NCI-H226 (cell line): ENCODE measurements around the gene ATN1.
A peak's percentile ranks its signal among the peaks of the same experiment; 100 is the strongest.

Source experiments
- DNase-seq: peaks from one replicate; pipeline ENCODE4 v3.0.0-alpha.2; 2015

ATN1 gene

DNA sequence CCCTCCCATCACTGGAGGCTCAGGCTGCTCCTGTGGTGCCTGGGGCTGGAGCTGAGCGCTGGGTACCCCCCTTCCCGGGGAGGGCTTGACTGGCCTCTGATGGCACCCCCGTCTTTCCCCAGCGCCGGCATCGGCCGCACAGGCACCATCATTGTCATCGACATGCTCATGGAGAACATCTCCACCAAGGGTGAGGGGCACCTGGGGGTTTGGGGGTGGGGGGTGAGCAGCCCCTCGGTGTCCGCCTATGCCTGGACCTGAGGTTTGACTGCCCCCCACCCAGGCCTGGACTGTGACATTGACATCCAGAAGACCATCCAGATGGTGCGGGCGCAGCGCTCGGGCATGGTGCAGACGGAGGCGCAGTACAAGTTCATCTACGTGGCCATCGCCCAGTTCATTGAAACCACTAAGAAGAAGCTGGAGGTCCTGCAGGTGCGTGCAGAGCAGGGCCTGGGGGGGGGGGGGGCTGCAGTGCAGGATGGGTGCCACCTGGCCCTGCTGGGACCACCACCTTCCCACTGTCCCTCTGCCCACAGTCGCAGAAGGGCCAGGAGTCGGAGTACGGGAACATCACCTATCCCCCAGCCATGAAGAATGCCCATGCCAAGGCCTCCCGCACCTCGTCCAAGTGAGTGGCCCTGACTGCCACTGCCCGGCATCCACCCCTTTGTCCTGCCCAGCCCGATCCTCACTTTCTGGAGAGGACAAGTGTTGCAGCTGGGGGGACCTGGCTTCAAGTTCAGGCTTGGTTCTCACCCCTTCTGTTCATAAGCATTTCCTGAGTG lies 32.2 kb downstream of the ATN1 start:
- no peak for DNase-seq

DNA sequence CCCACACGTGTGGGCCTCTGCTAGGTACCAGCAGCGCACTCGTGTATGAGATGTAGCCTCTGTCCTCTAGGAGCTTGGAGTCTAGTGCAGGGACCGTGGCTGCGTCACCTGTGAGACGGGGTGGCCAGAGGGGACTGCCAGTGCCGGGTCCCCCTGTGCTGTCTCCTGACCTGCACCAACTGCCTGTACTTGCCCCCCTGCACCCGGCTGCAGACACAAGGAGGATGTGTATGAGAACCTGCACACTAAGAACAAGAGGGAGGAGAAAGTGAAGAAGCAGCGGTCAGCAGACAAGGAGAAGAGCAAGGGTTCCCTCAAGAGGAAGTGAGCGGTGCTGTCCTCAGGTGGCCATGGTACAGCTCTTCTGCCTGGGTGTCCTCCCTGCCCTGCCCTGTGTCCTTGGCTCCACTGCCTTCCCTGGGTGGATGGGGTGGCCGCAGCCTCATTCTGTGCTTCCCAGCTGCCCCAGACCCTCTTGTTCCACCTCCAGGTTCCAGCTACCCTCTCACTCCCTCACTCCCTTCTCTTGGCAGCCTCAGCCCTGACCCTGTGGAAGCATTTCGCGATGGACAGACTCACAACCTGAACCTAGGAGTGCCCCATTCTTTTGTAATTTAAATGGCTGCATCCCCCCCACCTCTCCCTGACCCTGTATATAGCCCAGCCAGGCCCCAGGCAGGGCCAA lies 33.0 kb downstream of the ATN1 start:
- no peak for DNase-seq

- peak; percentile 39 for DNase-seq
These were observed 33.5 kb downstream of the ATN1 start for GRCh38 chr12:6961278-6961694.

DNA sequence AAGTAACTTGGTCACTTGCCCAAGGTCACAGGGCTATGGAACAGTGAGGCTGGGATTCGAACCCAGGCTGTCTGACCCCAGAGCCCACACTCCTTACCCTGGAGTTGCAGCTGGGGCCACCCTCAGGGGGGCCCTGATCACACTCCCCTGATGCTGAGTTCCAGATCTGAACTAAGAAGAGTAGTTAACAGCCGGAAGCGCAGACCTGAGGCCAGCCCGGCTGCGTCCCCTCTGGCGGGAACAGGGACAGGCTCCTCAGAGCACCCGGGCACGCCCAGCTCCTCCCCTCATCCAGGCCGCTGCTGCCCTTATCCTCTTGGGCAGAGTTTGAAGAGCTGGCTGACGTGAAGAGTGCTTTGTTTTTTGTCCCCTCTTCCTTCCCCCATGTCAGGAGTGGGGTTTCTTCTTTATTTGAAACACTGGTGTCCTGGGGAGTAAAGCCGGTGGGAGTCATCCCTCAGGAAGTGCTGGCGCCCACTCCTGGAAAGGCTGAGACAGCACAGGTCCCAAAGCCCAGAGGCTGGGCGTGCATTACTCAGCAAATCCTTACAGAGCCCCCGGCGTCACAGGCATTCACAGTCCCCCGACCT lies 34.0 kb downstream of the ATN1 start:
- peak; percentile 49 for DNase-seq

DNA sequence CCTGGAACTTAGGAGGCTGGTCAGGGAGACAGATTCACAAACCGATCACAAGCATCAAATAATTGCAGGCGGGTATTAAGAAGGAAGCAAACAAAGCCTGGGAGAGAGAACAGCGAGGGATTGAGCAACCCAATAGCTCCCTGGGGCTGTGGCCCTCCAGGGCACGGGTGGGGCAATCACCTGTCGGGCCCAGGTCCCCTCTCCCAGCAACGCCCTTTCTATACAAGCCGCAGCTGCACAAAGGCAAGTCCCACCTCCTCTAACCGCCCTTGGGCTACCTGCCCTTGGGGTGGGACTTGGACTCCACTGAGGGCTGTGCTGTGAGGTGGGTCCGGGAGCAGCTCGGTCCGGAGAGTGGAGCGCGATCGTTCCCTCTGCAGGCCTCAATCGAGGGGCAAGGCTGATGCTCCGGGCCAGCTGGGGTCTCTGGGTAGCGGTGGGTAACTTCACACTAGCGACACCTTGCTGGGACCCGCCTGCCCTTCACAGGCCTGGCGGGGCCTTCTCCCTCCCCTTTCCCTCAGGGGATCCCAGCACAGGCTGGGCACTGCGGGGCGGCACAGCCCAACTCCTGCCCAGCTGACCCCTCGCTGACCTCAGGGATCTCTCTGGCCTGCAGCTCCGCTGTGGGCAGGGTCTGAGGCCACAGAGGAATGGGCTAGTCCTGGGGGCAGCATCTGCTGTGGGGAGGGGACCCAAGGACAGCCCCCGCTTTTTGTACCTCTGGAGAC lies 34.7 kb downstream of the ATN1 start:
- no peak for DNase-seq

- no peak for DNase-seq
These were observed 35.4 kb downstream of the ATN1 start for GRCh38 chr12:6963016-6963731.

- DNase-seq = no peak
These were observed 36.1 kb downstream of the ATN1 start for GRCh38 chr12:6963791-6964413.

- no peak for DNase-seq
These were observed 36.9 kb downstream of the ATN1 start for GRCh38 chr12:6964605-6965025.

GRCh38 chr12:6965026-6965661 lies 37.4 kb downstream of the ATN1 start:
- peak; percentile 73 for DNase-seq

DNA sequence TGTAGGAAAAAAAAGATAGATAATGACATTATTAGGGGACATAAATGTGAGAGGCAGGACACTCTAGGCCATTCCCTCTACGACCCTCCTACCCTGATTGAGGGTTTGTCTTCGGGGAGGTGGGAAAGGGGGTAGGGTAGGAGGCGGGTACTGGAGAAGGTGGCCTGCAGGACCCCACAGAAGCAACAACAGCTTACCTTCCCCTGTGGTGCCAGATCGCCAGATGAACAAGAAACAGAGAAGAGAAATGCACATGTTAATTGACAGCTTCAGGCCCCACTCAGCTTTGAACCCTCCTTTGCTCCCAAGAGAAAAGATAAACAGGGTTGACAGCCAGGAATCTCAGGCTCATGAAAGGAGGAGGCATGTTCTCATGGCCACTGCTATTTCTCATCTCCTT lies 38.0 kb downstream of the ATN1 start:
- DNase-seq = no peak

GRCh38 chr12:6966351-6966750 lies 38.6 kb downstream of the ATN1 start:
- no peak for DNase-seq

DNA sequence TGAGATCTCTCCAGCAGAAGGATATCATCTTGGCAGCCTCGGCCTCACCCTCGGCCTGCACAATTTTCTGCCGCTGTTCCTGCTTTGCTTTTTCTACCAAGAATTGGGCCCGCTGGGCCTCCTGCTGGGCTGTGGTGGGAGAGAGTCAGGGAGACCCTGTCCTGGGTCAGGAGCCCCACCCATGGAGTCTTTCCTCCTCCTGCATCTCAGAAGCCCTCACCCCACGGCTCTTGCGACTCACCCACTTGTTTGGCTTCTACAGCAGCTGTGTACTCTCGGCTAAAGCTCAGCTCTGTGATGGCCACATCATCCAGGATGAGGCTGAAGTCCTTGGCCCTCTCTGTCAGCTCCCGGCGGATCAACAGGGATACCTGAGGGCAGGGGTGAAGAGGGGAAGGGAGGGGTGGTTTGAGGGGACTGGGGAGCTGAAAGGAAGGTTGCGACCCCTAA lies 39.9 kb downstream of the ATN1 start:
- DNase-seq = no peak

DNA sequence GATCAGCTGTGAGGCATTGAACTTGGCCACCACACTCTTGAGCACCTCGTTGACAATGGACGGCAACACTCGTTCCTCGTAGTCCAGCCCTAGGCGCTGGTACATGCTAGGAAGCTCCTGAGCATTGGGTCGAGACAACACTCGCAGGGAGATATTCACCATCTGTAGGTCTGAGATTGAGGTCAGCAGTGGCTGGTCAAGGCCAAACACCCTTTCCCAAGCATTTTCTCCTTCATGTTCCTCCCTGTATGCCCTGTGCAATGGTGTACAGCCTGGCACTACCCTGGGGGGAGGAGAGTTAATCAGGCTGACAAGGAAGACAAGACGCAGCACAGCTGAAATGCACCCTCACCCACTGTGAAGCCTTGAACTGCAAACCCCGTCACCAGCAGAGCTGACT lies 40.7 kb downstream of the ATN1 start:
- no peak for DNase-seq

DNA sequence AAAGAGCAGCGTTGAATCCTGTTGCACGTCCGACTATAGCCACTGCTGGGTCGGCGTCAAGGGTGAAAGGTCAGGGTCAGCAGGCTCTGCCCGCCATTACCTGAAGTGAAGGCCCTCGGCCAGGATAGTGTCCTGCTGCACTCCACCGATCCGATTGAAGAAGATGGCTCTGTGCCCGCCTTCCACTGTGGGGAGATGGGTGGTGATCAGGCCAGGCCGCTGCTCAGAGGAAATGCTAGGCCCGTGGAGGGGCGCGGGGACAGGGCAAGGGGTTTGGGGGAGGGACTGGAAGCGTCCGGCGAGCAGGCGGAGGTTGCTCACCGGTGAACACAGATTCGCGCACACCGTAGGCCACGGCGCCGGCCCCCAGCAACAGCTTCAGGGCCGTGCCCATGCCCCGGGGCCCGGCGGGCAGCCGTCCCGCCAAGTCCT lies 42.4 kb downstream of the ATN1 start:
- no peak for DNase-seq

GRCh38 chr12:6974180-6974579 lies 46.4 kb downstream of the ATN1 start:
- no peak for DNase-seq

DNA sequence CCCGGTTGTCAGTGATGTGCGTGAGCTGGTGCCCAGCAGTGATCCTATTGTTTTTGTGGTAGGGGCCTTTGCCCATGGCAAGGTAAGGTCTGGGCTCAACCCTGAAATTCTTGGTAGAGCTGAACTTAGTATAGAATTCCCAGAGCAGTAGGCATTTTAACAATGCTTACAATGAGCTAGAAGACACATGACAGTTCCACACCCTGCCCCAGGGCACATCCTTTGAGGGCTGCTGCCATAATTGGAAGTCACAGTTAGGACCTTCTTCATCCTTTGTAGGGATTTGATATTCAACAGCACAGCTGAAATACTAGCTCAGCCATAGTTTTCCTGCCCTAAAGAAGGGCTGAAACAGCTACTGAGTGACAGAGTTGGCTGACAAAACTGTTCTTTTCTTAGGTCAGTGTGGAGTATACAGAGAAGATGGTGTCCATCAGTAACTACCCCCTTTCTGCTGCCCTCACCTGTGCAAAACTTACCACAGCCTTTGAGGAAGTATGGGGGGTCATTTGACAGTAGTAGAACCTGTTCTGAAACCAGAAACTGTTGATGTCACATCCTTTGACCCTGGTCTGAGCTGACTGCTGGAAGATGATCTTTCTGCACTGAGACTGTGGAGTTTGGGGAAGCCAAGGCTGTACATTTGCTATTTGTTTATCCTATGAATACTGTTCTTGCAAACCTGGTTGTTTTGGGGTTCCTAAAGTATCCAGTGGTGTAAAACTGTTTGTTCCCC lies 47.7 kb downstream of the ATN1 start:
- no peak for DNase-seq

DNA sequence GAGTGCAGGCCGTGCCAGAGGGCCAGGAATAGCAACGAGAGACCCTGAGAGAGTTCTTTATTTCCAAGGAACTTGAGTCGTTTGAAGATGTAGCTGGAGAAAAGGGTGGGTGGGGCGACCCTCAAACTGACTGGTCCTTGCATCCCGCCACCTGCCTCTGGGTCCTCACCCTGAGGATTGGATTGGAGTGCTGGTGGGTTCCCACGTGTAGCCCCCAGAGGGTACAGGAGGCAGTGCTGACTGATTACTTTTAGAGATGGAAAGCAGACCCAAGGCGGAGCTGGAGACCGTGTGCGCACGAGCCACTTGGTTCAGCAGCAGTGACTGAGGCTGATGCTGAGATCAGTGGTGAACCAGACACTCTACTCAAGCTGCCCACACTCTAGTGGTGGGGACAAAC lies 49.9 kb downstream of the ATN1 start:
- no peak for DNase-seq

- no peak for DNase-seq
These were observed 50.4 kb downstream of the ATN1 start for GRCh38 chr12:6978188-6978587.

DNA sequence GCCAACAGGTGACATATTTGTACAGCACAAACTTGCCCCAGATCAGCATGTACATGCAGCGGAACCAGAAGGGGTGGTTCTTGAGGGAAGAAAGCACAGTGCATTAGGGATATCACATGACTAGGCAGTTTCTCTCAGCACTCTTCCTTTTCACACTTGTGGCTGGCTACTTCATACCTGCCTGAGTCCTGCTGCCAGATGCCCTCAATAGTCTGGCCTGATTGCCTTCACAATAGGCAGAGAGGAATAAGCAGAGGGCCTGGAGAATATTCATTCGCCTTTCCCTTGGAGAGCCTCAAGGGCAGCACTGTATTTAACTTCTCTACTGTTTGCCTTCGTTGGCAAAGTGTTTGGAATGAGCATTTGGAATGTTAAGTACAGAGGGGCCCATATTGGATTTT lies 50.9 kb downstream of the ATN1 start:
- DNase-seq = no peak

- DNase-seq = no peak
These were observed 51.3 kb downstream of the ATN1 start for GRCh38 chr12:6979021-6979420.

DNA sequence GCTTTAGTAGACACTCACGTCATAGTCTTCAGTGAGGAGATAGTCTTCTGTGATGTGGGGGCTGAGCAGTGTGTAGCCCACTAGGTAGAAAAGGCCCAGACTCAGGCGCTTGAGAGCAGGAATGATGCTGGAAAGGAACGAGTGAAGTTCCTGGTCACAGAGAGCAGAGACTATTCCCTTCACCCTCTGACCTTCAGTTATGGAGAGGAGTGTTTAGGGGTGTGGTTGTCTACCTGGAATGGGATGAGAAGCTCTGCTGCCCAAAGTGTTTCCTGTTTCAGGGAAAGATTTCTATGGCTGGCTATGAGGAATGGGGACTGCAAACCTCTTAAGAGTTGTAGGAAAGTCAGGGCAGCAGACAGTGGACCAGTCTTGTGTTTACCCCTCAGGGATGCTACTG lies 51.7 kb downstream of the ATN1 start:
- DNase-seq = no peak
